Left kidney (tissue), 2 donors: ENCODE results near the gene CHST3. TPM values are rescaled to one million over a fixed set of nuclear protein-coding genes. Genes with fewer than 3 reads are reported as not detected.
"Not testable (repeated sequence)": the region's sequence is repeated elsewhere in the genome, so short reads cannot be mapped to it uniquely, and the experiment has no call there.

Experiments used
- DNase-seq: peaks from one replicate; pipeline ENCODE4 v3.0.0-alpha.2; 2013
- polyA plus RNA-seq: library from polyadenylated mRNA; unstranded; fragments of 120-200 nt; gene quantifications from one replicate; pipeline ENCODE4 v1.2.1, GENCODE V29; 2013; ENCODE audit not compliant: insufficient read length

Gene CHST3
- polyA plus RNA-seq, 1 donor = 15.4 TPM

- not testable (repeated sequence) for DNase-seq
Observed at GRCh38 chr10:71988895-71989294, 24.7 kb downstream of the CHST3 start.

- DNase-seq = no peak
Observed at GRCh38 chr10:71989661-71990454, 25.7 kb downstream of the CHST3 start.

- DNase-seq = no peak
Observed at GRCh38 chr10:71990706-71991269, 26.6 kb downstream of the CHST3 start.

- DNase-seq = no peak
Observed at GRCh38 chr10:71995449-71995848, 31.3 kb downstream of the CHST3 start.

- no peak for DNase-seq
Observed at GRCh38 chr10:71995887-71996575, 31.8 kb downstream of the CHST3 start.

GRCh38 chr10:71996592-71997371 is 32.6 kb downstream of the CHST3 start:
- DNase-seq = no peak

- no peak for DNase-seq
Observed at GRCh38 chr10:71998119-71998839, 34.1 kb downstream of the CHST3 start.

GRCh38 chr10:71998840-71999194 is 34.6 kb downstream of the CHST3 start:
- DNase-seq = no peak

- peak; percentile 86 for DNase-seq
Observed at GRCh38 chr10:71999360-72000072, 35.3 kb downstream of the CHST3 start.

- DNase-seq = no peak
Observed at GRCh38 chr10:72000073-72001032, 36.2 kb downstream of the CHST3 start.

GRCh38 chr10:72001033-72001395 is 36.8 kb downstream of the CHST3 start:
- DNase-seq = no peak

- no peak for DNase-seq
Observed at GRCh38 chr10:72002354-72003295, 38.4 kb downstream of the CHST3 start.

GRCh38 chr10:72006026-72006425 is 41.8 kb downstream of the CHST3 start:
- no peak for DNase-seq

- no peak for DNase-seq
Observed at GRCh38 chr10:72007246-72007892, 43.2 kb downstream of the CHST3 start.

- no peak for DNase-seq
Observed at GRCh38 chr10:72008096-72008981, 44.1 kb downstream of the CHST3 start.

GRCh38 chr10:72009051-72009424 is 44.8 kb downstream of the CHST3 start:
- no peak for DNase-seq

- DNase-seq = peak; percentile 88
Observed at GRCh38 chr10:72009425-72010081, 45.4 kb downstream of the CHST3 start.
